Measurements from ENCODE around the gene PRRC2A.
A peak's percentile ranks its signal among the peaks of the same experiment; 100 is the strongest.

Gene PRRC2A

DNA sequence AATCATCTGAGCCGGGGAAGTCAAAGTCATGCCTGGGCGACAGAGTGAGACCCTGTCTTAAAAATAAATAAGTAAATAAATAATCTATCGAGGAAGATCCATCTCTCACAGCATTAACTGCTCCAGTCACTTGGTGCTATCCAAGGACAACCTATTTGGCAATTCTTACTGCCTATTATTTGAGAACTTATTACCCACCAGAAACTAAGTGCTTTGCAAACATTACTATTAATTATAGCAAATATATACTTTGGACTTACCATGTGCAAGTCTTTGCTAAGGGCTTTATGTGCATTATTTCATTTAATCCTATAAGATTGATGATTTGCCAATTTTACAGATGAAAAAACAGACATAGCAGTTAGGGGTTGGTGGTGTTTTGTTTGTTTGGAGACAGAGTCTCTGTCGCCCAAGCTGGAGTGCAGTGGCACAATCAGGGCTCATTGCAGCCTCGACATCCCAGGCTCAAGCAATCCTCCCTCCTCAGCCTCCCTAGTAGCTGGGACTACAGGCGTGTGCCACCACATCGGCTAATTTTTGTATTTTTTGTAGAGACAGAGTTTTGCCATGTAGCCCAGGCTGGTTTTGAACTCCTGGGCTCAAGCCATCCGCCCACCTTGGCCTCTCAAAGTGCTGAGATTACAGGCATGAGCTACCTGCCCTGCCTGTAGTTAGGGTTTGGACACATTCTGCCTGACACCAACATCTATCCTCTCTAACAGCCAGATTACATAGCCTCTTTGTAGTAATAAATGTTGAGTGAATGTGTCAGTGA is 34.2 kb downstream of the PRRC2A start:
- DNase-seq = no peak

DNA sequence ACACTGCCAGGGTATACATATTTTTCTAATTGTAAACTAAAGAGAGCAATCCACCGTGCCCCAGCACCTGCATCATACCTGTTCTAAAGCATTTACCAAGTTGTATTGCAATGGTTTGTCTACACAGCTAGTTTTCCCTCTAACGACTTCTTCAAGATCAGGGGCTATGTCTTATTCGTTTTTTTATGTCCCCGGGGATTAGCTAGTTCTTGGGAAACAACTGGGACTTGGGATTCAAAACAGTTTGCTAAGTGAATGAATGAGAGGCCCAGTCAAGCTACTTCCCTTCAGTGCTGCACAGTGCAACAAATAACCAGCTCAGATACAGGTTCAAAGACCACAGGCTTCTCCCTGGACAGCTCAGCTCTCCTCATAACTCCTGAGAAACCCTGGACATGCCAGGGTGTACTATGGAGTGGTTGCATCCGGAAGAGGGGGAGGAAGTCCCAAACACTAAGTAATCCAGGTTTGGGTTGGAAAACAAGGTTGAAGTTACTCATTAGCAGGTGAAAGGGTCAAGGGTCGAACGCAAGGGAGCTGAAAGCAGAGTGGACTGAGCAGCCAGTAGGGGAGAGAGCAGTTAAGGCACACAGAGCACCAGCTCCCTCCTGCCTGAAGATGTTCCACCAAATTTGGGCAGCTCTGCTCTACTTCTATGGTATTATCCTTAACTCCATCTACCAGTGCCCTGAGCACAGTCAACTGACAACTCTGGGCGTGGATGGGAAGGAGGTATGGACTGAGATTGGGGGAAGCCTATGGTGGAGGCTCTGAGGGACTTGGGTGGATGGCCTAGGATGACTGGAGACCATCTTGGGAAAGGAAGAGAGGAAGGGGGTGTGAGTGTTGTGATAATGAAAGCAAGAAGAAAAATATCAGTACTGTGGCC is 35.1 kb downstream of the PRRC2A start, which contains the start of gene APOM:
TSS of gene APOM (plus strand) at position 546 of the 889 bp plus-strand sequence. CDS start at position 619, 73 bp downstream.
- DNase-seq = no peak

DNA sequence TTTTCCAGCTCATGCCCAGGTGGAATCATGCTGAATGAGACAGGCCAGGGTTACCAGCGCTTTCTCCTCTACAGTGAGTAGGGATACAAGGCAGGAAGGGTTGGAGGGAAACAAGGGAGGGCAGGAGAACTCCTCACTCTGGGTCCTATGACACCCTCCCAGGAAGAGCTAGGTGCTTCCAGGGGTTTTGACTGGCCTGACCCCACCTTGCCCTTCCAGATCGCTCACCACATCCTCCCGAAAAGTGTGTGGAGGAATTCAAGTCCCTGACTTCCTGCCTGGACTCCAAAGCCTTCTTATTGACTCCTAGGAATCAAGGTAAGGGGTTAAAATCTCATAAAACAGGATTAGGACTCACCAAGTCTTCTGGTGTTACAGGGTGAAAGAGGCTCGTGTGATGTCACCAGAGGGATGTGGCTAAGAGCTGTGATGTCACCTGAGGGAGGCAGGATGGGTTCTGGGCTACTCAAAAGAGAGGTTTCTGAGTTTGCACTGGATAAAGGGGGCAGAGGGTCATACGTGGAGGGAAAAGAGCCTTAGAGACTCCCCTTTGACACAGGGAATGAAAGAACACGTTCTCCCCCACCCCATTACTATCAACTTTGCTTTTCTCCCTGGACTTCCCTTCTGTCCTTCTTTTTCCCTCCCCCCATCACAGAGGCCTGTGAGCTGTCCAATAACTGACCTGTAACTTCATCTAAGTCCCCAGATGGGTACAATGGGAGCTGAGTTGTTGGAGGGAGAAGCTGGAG is 37.1 kb downstream of the PRRC2A start:
- DNase-seq = no peak

DNA sequence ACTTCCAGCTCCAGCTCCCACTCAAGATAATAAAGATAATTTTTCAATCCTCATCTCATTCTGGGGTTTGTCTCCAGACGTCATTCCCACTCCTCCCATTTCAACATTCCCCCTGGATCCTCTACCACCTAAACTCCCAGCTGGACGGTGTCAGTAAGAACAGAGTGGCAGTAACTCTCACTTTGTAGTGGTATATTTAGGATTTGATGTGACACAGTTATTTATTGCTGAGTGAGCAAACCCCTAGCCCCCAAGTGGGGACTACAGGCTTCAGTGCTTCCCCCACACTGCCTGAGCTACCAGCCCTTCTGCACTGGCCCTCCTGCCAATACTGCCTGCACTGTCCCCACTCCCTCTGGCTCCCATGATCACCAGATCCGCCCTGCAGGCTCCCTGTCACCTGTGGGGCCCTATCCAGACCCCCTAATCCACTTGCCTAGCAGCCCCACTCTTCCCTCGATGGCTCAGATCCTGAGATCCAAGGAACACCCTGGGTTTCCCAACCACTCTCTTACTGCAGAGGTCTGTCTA is 37.7 kb downstream of the PRRC2A start:
- no peak for DNase-seq

DNA sequence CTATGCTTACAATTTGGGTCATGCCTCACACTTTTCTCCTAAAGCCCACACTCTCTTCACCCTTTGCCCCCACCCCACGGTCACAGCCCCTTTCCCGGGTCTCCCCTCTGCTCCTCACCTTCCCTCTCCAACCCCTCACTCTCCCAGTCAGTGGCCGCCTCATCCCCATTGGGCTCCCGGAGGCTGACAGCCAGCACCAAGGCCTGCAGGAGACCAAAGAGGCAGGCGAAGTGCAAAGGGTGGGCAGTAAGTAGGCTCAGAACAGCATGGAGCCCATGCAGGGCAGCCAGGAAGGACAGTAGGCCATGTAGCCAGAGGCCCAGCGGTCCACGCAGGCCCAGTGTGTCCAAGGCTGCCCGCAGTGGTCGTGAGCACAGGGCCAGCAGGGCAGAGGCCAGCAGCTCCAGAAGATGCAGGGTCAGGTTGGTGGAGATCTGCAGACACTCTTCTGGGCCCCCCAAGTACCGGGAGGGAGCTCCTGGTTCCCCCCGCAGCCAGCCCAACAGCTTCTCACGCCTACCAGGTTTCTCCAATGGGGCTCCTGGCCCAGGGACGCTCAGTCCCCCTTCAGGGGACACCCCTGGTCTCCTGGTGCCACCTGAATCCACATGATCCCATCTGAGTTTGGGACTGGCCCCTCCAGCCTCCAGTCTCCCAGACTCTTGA is 38.6 kb downstream of the PRRC2A start:
- DNase-seq = no peak

GRCh38 chr6:31659649-31660380 is 39.3 kb downstream of the PRRC2A start:
- DNase-seq = no peak

DNA sequence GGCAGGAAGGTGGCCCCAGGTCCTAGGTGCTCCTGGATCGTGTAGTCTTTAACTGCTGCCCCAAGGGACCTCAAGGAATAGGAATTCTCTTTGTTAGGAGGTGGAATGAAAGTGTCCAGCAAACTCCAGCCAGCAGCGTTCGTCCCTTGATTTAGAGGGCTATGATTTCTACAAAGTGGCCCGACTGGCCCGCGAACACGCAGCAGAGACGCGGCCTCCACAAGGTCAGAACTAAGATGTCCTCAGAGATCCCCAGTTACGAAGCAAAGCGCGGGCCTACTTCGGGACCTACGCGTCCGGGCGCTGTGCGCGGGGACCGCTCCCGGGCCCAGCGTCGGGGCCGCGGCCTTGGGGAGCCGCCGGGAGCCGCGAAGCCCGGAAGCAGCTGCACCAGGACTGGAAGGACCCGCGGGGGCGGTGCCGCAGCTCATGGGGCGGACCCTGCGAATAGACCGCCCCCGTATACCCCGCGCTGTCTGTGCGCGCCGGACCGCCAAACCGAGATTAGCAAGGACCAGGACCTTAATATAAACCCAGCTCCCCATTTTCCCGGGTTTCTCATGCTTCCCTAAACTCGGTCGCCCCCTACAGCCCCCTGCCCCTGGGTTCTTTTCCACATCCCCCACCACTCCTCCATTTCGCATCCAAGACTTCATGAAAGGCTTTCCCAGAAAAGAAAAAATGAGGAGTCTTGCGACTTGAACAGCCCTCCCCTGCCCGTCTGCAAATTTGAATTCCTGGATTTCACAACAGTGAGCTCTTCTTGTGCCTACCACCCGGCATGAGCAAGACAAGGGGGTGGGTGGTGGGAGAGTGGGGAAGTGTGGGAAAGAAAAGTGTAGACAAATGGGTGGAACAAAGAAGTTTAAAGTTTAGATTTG is 40.1 kb downstream of the PRRC2A start, which contains the start of gene C6orf47:
TSS of gene C6orf47 (minus strand) at position 398 of the 881 bp plus-strand sequence. CDS start 831 bp downstream, outside the sequence.
- peak; percentile 72 for DNase-seq

- DNase-seq = no peak
These were observed 41.0 kb downstream of the PRRC2A start for GRCh38 chr6:31661262-31662123.

DNA sequence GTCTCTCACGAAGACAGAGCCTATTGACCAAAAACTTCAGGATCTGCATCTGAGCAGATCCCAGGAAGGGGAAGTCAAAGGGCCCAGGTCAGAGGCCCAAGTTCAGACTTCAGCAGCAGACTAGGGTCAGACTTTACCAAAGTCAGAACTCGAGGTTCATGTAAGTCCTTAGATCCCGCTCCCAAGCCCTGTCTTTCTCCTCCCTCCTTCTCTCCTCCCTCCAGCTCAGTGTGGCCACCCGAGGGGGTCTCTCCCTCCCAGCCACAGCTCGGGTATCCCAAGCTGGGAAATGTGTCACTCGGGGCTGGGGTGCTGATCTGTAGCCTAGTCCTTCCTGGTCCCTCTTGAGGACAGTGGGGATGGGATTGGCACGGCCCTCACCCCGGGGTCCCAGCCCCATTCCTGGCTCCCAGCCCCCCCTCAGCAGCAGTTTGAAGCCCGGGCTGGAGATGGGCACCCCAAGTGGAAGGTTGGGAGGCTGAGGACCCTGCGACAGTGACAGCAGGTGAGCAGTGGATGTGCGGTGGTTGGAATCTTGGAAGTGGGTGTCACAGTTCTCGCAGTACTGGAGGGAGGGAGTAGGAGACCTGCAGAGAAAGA is 41.7 kb downstream of the PRRC2A start:
- no peak for DNase-seq

DNA sequence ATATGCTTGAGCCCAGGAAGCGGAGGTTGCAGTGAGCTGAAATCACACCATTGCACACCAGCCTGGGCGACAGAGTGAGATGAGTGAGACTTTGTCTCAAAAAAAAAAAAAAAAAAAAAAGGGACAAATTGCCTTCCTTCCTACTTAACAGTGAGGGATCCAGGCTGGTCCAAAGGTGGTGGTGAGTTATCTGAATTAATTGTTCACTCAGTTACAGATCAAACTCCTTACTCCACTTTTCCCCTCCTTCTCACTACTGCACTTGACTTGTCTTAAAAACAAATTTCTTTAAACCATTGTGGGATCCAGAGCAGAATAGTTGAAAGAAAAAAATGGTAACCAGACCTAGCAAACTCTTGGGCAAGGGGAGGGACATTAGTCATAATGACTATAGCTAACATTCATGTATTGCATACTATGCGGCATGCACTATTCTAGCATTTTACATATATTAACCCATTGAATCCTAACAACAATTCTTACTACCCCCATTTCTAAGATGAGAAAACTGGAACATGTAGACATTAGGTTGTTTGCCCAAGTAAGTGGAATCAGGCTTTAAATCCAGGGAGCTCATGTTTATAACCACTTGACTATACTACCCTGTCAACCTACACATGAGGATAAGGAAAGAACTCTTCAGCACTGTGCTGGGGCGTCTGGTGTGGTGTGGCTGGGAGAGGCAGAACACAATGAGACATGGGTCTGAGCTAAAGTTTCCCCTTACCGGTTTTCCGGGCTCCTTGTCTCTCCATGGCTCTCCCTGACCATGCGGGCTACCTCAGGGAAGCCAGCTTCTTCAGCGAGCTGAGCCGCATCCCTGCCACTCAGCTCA is 42.8 kb downstream of the PRRC2A start:
- DNase-seq = no peak

DNA sequence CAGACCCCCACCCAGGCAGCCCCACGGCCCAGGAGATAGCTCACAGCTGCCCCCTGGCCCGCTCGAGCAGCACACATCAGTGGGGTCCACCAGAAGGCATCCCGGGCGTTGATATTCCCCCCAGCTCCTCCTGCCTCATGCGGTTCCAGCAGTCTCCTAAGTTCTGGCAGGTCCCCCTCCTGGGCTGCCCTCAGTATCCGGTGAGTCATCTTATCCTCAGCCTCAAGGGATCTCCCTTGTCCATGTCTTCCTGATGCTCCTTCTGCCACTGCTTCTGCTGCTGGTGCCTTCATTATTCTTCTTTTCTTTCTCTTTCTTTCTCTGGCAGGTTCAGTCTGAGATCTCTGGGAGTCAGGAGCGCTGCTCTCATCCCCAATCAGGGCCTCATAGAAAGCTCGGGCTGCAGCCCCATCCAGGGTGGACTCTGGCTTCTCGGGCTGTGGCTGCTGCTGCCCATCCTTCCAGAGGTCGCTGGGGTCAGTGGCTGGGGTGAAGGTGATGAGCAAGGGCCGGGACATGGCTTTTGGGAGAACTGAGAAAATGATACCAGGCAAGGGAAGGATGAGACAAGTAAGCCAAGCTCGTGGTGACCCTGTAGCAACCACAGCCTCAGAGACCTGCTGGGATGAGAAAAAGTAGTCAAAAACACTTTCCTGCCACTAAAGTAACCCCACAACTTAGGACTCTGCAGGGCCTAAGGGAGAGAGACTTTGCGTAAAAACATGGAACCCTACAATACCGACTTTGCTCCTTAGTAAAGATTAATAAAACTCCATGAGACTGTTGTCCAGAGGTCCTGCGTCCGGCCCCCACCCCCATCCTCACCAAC is 43.7 kb downstream of the PRRC2A start:
- no peak for DNase-seq

GRCh38 chr6:31664790-31665500 is 44.4 kb downstream of the PRRC2A start, which contains the start of gene GPANK1:
Gene GPANK1, minus strand, starts transcription at chr6:31664997. Its CDS starts 519 bp downstream, at chr6:31664478.
- DNase-seq = peak; percentile 88

DNA sequence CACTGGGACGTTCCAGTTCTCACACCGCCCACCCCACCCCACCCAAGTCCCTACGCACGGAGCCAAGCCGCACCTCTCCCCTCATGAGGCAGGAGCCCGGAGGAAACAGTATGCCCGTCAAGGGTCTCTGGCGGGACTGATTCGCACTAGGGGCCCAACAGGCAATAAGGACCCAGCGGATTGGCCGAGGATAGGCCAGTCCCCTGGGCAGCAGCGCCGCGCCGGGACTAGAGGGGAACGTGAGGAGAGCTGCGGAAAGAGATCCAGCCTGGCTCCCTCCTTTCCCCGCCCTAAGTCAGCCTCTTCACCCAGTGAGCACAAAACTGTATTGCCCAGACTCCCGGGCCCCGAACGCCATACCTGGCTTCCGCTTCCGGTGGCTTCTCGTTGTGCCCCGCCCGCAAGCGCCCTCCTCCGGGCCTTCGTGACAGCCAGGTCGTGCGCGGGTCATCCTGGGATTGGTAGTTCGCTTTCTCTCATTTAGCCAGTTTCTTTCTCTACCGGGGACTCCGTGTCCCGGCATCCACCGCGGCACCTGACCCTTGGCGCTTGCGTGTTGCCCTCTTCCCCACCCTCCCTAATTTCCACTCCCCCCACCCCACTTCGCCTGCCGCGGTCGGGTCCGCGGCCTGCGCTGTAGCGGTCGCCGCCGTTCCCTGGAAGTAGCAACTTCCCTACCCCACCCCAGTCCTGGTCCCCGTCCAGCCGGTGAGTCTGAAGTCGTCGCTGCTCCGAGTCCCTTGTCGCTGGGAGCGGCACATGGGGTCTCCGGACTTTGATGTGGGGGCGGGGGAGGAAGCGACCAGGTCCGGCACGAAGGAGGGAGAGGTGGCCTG is 45.2 kb downstream of the PRRC2A start, which contains the start of gene CSNK2B:
TSS of gene CSNK2B (plus strand) at position 580 of the 836 bp plus-strand sequence. CDS start 752 bp downstream, outside the sequence.
- DNase-seq = peak; percentile 99

DNA sequence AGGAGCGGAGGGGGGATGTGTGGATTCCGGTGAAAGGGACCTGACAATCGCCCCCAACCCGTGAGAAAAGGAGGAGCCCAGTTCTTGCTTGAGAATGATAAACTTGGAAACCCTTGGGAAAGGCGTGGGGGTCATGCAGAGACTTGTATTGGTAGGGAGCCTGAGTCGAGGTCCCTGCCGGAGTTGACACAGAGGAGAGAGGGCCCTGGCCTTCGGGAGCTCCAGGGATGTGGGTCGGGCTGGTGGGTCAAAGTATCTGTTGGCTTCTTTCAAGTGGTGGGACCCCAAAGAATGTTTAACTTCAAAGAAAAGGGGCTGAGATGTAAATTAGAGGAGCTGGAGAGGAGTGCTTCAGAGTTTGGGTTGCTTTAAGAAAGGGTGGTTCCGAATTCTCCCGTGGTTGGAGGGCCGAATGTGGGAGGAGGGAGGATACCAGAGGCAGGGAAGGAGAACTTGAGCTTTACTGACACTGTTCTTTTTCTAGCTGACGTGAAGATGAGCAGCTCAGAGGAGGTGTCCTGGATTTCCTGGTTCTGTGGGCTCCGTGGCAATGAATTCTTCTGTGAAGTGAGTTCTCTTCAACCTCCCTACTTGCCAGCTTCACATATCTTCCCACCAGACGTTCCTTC is 45.9 kb downstream of the PRRC2A start:
- no peak for DNase-seq

- no peak for DNase-seq
These were observed 49.2 kb downstream of the PRRC2A start, which contains the start of gene LY6G5B for GRCh38 chr6:31669676-31670075. Gene LY6G5B, plus strand, starts transcription at chr6:31669976. Its CDS starts 975 bp downstream, at chr6:31670951.

Data from activated naive CD4-positive, alpha-beta T cell treated with anti-CD3 and anti-CD28 coated beads, Interleukin-2, amount 50 U/mL, for 16 hours (primary cell).